Measurements from ENCODE around the gene LAMB3.

The LAMB3 gene

GRCh38 chr1:209630383-209631225 is 21.6 kb downstream of the LAMB3 start:
- DNase-seq: no peak

- no peak for DNase-seq
These were observed 22.4 kb downstream of the LAMB3 start for GRCh38 chr1:209629621-209630382.

GRCh38 chr1:209628618-209629299 is 23.5 kb downstream of the LAMB3 start:
- DNase-seq: no peak

- DNase-seq: peak; percentile 84
These were observed 24.5 kb downstream of the LAMB3 start for GRCh38 chr1:209627732-209628196.

- DNase-seq: no peak
These were observed 25.0 kb downstream of the LAMB3 start for GRCh38 chr1:209627027-209627731.

- DNase-seq: no peak
These were observed 25.7 kb downstream of the LAMB3 start for GRCh38 chr1:209626346-209627026.

GRCh38 chr1:209625791-209626285 is 26.4 kb downstream of the LAMB3 start:
- no peak for DNase-seq

GRCh38 chr1:209624558-209625549 is 27.4 kb downstream of the LAMB3 start:
- no peak for DNase-seq

- DNase-seq: no peak
These were observed 29.1 kb downstream of the LAMB3 start for GRCh38 chr1:209622841-209623829.

GRCh38 chr1:209621741-209622655 is 30.2 kb downstream of the LAMB3 start:
- DNase-seq: no peak

- DNase-seq: no peak
These were observed 30.9 kb downstream of the LAMB3 start for GRCh38 chr1:209621286-209621685.

- no peak for DNase-seq
These were observed 31.7 kb downstream of the LAMB3 start for GRCh38 chr1:209620487-209620884.

GRCh38 chr1:209619696-209620486 is 32.3 kb downstream of the LAMB3 start:
- no peak for DNase-seq

GRCh38 chr1:209618756-209619420 is 33.3 kb downstream of the LAMB3 start:
- DNase-seq: no peak

- DNase-seq: no peak
These were observed 33.9 kb downstream of the LAMB3 start for GRCh38 chr1:209618291-209618690.

- DNase-seq: no peak
These were observed 34.5 kb downstream of the LAMB3 start for GRCh38 chr1:209617755-209618154.

All from stimulated activated CD4-positive, alpha-beta T cell treated with anti-CD3 and anti-CD28 coated beads, Interleukin-12 subunit alpha, Interleukin-12 subunit beta, amount 100 ng/mL, for 4 hours (primary cell).